NCI-H2029 (cell line): ENCODE data around the gene PMPCA.

ENCODE experiments used
- DNase-seq: peaks from one replicate; lab custom pipeline; 2025; lab: John Stamatoyannopoulos, UW

Gene PMPCA, protein sequence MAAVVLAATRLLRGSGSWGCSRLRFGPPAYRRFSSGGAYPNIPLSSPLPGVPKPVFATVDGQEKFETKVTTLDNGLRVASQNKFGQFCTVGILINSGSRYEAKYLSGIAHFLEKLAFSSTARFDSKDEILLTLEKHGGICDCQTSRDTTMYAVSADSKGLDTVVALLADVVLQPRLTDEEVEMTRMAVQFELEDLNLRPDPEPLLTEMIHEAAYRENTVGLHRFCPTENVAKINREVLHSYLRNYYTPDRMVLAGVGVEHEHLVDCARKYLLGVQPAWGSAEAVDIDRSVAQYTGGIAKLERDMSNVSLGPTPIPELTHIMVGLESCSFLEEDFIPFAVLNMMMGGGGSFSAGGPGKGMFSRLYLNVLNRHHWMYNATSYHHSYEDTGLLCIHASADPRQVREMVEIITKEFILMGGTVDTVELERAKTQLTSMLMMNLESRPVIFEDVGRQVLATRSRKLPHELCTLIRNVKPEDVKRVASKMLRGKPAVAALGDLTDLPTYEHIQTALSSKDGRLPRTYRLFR

DNA sequence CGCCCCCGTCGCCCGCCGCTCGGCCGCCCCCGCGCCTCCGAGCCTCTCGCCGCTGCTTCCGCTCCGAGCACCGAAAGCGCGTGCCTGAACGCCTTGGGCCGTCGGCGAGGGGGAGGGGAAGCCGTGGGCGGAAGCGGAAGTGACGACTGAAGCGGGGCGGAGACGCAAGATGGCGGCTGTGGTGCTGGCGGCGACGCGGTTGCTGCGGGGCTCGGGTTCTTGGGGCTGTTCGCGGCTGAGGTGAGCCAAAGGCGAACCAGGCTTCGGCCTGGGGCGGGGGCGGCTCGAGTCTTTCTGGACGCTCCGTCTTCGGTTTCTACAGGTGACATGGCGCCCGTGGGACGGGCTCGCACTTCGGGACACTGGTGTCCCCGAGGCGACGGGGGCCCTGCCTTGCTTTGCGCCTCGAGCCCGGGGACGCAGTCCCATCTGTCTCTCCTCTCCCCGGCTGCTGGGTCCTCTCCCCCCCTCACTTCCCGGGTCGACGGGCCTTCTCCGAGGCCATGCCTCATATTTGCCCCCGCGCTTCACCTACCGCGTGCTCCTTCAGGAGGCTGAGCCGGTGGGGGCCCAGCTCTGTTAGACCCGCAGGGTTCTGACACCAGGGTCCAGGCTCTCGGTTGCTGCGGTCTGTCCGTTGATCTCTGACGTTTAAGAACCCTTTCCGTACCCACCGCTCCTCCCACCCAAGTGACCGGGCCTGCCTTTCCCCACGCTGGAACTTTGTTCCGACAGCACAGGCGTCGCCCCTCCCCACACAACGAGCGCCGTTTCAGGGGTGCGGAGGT lies at the start of gene PMPCA, which contains the start of gene ENTR1:
Gene PMPCA (plus strand): TSS at position 159 of the 788 bp plus-strand sequence. CDS start 11 bp downstream, at position 170.
Gene ENTR1 (minus strand): TSS at position 115 of the 788 bp plus-strand sequence. CDS start 217 bp downstream, outside the sequence.
- peak; percentile 89 for DNase-seq

GRCh38 chr9:136361047-136361753 lies 49.3 kb upstream of the PMPCA start:
- no peak for DNase-seq

- no peak for DNase-seq
Observed at GRCh38 chr9:136361754-136362449, 48.6 kb upstream of the PMPCA start.

GRCh38 chr9:136362450-136362784 lies 48.0 kb upstream of the PMPCA start:
- DNase-seq: no peak

GRCh38 chr9:136363106-136363948 lies 47.1 kb upstream of the PMPCA start, which contains the start of gene DNLZ:
Gene DNLZ, minus strand, starts transcription at chr9:136363744. Its CDS starts 30 bp downstream, at chr9:136363714.
- DNase-seq: peak; percentile 93

DNA sequence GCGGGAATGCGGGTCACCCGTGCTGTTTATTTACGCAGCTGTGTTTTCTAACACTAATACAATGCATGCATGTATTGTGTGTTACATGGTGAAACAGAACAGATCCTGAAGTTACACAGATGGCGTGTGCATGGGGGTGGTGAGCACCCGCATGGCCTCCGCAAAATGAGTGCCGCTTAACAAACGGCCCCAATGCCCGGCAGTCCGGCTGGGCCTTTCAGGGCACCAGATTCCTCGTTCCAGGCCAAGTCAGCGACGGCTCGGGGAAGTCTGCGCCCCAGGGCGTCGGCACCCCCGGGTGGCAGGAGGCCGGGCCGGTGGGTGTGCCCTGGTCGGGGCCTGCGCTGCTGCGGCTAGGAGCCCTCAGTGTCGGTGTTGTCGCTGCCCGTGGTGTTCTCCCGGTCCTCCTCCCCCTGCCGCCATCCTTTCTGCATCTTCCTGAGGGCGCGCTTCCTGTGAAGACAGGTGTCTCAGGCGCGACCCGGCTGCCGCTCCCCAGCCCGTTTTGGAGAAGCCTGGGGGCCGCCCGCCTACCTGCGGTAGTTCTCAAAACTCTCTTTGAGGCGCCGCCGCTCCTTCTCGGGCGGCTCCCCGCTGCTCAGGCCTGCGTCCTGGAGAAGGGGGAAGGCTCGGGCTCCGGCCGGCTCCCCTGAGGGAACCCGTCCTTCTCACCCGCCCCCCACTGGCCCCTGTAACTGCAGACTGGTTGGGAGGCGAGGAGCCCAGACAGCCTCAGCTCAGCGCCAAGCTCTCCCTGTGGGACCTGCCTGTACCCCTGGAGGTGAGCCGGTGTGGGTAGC lies 46.3 kb upstream of the PMPCA start:
- DNase-seq: no peak

DNA sequence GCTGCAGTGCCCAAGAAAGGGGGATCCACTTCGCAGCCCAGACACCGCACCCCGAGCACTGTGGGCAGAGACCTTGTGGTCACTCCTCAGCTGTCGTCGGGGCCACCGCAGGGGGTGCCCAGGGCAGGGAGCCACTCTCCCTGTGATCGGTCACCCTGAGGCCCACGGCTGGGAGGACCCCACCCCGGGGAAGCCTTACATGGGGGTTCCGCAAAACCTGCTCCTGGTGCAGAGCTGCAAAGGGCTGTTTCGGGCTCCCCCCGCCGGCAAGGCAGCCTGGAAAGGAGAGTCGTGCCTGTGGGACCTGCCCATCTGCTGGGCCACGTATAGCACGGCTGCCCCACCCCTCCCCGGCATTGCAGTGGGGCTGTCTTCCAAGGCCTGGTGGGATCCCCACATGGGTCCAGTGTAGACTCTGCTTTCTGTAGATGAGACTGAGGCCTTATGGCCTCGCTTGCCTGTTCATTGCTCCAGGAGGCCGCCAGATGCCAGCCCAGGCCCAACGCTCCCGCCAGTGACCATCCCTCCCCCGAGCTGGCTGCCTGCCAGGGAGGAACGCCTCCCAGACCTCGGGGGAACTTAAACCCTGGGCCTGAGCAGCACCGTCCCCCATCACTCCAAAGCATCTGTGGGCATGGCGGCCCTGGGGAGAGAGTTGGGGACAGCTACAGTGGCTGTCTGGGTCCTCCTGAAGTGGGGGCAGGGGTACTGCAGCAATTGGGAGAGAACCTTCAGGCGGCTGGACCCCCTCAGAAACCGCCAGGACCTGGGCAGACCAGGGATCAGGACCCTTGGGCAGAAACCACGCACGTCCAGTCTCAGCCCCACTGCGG lies 45.3 kb upstream of the PMPCA start:
- no peak for DNase-seq

GRCh38 chr9:136365775-136366222 lies 44.7 kb upstream of the PMPCA start:
- DNase-seq: no peak

GRCh38 chr9:136366826-136367225 lies 43.6 kb upstream of the PMPCA start:
- no peak for DNase-seq

DNA sequence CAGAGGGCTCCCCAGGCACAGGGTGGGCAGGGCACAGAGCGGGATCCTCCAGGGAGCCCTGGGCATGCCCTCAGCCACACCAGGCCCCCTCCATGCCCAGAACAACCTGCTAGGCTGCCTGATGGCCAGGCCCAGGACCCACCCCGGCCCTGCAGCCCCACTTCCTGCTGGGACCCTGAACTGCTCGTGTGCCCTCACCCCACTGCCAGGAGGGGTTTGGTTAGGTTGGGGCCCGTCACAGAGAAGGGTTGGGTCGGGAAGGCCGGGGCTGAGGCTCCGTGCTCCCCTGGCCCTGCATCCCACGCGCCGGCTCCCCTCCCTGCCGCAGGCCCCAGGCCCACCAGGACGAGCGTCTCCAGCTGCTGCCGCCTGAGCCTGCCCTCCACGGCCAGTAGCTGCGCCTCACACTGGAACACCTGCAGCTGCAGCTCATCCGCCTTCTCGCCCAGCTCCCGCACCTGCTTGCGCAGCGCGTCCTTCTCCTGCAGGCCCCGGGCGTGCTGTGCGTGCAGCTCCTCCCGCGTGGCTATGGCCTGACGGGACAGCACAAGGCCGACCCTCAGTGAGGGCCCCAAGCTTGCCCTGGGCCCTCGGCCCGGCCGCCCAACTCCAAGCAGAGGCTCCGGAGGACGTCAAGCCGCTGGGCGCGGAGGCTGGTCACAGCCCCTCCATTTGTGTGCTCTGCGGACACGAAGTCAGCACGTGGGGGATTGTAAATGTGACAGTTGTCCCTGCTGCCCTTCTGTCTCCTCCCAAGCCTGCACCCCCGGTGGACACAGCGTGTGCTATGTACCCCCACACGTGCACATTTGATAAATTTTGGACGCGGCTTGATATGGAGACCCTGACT lies 42.9 kb upstream of the PMPCA start:
- DNase-seq: no peak

DNA sequence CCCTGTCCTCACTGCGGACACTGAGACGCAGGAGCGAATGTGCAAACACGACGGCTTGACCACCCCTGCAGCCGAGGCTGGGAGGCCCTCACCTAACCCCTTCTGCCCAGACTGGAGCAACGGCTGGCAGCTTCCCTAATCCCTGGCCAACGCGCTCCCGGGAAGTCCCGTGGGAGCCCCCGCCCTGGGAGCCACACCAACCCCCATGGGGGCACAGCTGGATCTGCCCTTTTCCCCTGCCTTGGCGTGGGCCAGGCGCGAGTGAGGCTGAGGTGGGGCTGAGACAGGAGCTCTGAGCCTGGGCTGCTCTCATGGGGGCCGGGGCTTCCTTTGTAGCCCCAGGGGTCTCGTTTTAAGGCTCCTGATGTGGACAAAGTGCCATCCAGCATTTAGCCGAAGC lies 42.3 kb upstream of the PMPCA start:
- no peak for DNase-seq

DNA sequence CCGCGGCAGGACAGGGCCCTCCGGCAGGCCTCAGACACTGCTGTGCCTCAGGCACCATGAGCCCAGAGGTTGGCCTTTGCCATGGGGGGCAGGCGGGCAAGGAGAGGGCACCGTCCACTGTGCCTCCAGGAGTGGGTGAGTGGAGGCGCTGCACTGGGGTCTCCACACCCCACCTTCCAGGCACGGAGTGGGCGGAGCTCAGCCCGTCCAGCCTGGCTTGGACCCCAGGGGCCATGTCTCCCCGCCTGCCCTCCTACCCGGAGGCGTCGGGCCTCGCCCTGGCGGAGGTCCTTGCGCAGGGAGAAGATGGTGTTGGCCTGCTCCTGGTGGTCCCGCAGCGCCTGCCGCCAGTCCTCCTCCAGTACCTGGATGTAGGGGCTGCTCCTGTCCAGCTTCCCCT lies 40.4 kb upstream of the PMPCA start:
- DNase-seq: no peak

DNA sequence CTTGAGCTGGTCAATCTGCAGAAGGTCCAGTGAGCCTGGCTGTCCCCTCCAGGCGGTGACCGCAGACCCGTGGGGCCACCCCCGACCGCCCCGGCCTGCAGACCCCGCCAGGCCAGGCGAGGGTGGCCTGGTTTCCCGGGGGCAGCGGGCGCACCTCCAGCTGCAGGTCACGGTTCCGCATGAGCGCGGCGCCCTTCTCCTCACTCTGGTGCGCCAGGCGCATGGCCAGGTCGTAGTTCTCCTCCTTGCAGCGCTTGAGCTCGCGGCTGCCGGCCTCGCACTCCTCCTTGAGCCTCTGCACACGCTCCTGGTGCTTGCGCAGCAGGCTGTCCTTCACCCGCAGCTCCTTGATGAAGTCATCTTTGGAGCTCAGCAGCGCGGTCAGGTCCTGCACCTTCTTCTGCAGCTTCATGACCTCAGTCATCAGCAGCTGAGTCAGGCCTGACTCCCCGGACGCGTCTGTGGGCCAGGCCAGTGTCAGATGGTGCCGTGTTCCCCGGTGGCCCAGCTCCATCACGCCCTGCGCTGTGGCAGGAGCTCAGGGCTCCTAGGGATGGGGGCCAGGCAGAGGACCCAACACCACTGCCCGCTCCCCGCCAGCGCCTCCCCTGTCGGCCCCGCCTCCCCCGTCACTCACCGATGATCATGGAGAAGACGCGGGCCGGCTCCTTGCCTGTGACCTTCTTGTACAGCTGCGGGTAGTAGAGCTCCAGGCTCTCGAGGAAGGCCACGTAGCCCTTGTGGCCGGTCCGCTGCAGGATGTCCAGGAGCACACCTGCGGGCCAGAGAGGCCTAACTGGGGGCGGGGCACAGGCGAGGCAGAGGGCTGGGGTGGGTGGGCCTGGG lies 39.5 kb upstream of the PMPCA start:
- no peak for DNase-seq

GRCh38 chr9:136371533-136371880 lies 39.0 kb upstream of the PMPCA start:
- DNase-seq: no peak

DNA sequence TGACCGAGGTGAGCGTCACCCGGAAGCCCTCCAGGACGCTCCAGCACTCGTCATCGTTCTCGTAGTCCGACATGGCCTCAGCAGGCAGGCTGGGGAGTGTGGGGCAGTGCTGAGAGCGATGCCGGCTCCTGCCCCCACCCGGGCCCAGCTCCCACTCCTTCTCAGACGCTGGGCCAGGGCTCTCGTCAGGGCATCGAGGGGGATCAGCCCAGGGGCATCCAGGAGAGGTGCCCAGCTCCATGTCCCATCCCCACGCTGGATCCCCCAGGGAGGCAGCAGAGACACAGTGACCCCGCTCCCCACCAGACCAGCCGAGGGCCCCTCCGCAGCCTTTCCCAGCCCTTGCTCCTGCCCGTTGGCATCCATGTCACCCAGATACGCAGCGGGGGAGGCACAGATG lies 38.5 kb upstream of the PMPCA start:
- DNase-seq: no peak

DNA sequence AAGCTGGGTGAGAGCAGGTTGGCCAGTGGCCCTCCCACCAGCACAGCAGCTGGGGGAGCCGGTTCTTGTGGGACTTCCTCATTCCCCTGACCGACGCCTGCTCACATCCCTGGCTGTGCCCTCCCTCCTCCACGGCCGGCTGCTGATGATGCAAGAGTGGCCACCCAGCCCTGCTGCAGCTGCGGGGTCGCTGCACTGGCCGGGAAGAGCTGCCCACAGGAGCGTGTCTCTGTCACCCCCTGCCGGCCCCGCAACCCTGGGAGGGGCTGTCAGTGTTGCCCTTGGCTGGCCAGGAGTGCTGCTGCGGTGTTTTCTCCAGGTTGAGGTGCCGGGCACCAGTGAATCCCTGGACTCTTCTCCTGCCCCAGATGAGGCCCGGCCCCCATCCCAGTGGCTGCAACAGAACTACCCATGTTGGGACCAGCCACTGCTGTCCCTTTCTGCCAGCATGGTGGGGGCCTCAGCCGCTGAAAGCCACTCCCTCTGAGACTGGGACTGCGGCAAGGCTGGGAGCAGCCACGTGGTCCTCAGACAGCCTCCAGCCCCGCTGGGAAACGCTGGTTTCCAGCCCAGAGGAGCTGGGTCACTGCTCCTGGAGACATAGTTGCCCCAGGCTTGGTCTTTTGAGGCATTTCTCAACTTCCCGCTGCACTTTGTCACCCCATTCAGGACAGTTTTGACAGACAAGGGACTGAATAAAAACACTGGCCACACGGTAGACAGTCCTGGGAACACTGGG lies 37.7 kb upstream of the PMPCA start:
- no peak for DNase-seq
